ENCODE data around the gene FAS.

DNA sequence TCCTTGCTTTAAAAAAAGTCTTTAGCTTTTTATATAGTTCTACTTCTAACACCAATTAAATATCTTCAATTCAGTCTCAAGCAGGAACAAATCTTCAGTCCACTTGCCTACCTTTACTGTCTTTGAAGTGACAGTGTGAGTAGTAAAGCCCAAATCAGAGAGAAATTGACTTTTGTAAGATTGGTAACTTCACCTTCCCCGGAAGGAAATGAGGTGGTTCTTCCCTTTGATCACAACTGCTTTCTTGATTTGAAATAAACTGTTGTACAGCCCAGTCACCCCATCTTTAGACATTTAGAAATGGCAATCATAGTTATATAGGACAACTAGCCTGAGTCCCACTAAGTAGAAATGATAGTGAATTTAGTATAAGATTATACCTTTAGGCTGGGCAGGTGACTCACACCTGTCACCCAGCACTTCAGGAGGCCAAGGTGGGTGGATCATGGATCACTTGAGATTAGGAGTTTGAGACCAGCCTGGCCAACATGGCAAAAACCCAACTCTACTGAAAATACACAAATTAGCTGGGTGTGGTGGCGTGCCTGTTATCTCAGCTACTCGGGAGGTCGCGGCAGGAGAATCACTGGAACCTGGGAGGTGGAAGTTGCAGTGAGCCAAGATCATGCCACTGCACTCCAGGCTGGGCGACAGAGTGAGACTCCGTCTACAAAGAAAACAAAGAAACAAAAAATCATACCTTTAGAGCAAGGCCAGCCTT, 4.7 kb downstream of the FAS start:
- TF ChIP-seq EP300 (IDR thresholded peaks at IDR 0.05; ENCODE audit: borderline replicate concordance in 1 of 2, low read depth in 1 of 2, low read length in 1 of 2) (no peak), GABPA (IDR thresholded peaks at IDR 0.05; ENCODE audit: low read depth) (no peak), RXRA (IDR thresholded peaks at IDR 0.05; ENCODE audit: borderline replicate concordance, low read depth) (no peak), TAF1 (IDR thresholded peaks at IDR 0.05; ENCODE audit: borderline replicate concordance, low read depth, low read length) (no peak), EZH2phosphoT487 (IDR thresholded peaks at IDR 0.05; ENCODE audit: borderline replicate concordance, low read depth) (no peak), YY1 (IDR thresholded peaks at IDR 0.05; ENCODE audit: low read depth) (no peak)
- TF ChIP-seq, protein P1, sequence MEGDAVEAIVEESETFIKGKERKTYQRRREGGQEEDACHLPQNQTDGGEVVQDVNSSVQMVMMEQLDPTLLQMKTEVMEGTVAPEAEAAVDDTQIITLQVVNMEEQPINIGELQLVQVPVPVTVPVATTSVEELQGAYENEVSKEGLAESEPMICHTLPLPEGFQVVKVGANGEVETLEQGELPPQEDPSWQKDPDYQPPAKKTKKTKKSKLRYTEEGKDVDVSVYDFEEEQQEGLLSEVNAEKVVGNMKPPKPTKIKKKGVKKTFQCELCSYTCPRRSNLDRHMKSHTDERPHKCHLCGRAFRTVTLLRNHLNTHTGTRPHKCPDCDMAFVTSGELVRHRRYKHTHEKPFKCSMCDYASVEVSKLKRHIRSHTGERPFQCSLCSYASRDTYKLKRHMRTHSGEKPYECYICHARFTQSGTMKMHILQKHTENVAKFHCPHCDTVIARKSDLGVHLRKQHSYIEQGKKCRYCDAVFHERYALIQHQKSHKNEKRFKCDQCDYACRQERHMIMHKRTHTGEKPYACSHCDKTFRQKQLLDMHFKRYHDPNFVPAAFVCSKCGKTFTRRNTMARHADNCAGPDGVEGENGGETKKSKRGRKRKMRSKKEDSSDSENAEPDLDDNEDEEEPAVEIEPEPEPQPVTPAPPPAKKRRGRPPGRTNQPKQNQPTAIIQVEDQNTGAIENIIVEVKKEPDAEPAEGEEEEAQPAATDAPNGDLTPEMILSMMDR (IDR thresholded peaks at IDR 0.05) = no peak
- TF ChIP-seq, protein P2, sequence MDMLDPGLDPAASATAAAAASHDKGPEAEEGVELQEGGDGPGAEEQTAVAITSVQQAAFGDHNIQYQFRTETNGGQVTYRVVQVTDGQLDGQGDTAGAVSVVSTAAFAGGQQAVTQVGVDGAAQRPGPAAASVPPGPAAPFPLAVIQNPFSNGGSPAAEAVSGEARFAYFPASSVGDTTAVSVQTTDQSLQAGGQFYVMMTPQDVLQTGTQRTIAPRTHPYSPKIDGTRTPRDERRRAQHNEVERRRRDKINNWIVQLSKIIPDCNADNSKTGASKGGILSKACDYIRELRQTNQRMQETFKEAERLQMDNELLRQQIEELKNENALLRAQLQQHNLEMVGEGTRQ (IDR thresholded peaks at IDR 0.05; ENCODE audit: borderline replicate concordance, low read depth, low read length) = no peak
